GM12872 (cell line): ENCODE results near the gene GSX2.

Experiments
- CTCF ChIP-seq: IDR thresholded peaks from 3 replicates; pipeline ENCODE4 v1.5.1; 2011; ENCODE audit warnings: low read depth, mild to moderate bottlenecking, low read length, moderate library complexity; ENCODE audit not compliant: insufficient read depth

The GSX2 gene

DNA sequence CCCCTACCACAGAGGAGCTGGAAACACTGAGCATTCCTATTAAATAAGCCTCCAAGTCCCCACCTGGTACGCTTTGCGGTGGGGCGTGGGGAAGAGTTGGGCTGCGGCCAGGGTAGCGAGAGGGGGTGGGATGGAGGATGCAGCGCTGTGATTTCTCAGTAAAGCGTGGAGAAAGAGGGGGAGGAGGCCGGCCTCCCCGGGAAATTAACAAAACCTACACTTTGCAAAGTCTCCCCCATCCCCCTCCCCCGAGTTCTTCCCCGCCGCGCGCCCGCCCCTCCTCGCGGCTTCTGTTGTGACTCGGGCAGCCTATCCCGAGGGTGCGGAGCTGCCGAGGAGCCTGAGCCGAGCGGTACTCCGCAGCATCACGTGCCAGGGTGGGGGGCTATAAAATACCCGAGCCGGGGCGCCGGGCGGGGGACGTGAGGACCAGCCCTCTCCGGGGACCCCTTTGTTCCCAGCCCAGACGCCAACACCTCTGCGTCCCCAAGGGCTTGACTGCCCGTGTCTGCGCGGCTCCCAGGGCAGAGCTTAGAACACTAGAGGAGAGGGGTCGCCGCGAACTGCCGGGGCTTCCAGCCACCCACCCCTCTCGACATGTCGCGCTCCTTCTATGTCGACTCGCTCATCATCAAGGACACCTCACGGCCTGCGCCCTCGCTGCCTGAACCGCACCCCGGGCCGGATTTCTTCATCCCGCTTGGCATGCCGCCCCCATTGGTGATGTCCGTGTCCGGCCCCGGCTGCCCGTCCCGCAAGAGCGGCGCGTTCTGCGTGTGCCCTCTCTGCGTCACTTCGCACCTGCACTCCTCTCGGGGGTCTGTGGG lies at the start of gene GSX2:
Gene GSX2 (plus strand): TSS at position 416 of the 827 bp plus-strand sequence. CDS start 182 bp downstream, at position 598.
- TF ChIP-seq CTCF = no peak

DNA sequence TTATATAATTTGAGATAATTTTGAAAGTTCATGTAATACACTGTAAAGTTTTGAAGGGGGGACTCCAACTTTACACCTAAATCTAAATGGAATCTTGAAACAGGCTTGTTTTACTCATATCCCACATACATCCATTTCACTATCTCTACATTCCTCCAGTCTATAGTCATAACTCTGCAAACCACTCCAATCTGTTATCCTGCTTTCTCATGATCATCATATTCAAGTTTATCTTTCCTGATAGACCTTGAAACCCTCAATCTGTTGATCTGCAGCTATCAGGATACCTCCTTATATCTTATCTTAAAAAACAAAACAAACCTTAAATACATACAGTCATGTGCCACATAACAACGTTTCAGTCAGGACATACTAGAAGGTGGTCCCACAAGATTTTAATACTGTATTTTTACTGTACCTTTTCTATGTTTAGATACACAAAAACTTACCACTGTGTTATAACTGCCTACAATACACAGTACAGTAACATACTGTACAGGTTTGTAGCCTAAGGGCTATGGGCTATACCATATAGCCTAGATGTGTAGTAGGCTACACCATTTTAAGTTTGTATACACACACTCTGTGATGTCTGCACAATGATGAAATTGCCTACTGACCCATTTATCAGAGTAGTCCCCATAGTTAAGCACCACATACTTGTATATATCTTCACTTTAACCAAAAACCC lies 49.6 kb upstream of the GSX2 start:
- no peak for TF ChIP-seq CTCF

- no peak for TF ChIP-seq CTCF
These were observed 45.5 kb upstream of the GSX2 start for GRCh38 chr4:54054501-54054900.

GRCh38 chr4:54055494-54055893 lies 44.5 kb upstream of the GSX2 start:
- no peak for TF ChIP-seq CTCF

DNA sequence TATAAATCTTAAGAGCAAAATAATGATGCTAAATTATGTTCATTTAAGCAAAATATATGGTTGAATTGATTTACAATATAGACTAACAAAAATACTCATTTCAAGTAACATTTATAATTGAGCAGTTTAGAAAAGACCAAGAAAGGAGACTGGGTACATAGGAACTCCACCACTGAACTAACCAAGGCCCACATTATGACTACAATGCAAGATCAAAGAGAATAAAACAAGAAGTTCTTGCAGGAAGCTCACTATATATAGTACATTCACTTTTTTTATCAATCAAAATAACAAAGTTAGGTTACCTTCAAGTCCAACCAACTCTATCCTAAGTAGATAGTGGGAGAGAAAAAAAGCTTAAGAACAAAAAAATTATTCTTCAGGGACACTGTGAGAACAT lies 43.6 kb upstream of the GSX2 start:
- no peak for TF ChIP-seq CTCF

- TF ChIP-seq CTCF = no peak
These were observed 41.8 kb upstream of the GSX2 start for GRCh38 chr4:54058171-54058570.

- no peak for TF ChIP-seq CTCF
These were observed 39.8 kb upstream of the GSX2 start for GRCh38 chr4:54060116-54060515.
